ENCODE data around the gene F9. TPM values are rescaled to one million over a fixed set of nuclear protein-coding genes. Genes with fewer than 3 reads are reported as not detected.

The F9 gene
- total RNA-seq, 1 donor from 2014 or later: not detected

DNA sequence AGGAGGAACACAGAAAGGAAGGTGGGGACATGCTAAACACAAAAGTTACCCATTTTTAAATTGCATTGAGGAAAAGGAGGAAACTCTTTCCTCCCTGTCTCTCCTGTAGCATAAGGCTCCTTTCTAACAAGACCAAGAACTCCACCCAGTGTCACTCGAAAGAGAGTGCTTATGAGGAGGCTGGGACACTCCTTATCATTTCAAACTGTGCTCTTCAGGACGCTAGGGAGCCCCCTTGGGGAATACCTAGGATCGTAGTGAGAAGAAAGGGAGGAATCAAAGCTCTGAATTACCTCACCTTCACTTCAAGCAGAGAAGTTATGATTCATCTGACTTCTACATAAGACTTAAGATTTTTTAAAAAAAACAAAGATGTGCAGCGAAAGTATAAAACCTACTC, 65.5 kb downstream of the F9 start:
- DNase-seq (ENCODE audit: low read depth): no peak

DNA sequence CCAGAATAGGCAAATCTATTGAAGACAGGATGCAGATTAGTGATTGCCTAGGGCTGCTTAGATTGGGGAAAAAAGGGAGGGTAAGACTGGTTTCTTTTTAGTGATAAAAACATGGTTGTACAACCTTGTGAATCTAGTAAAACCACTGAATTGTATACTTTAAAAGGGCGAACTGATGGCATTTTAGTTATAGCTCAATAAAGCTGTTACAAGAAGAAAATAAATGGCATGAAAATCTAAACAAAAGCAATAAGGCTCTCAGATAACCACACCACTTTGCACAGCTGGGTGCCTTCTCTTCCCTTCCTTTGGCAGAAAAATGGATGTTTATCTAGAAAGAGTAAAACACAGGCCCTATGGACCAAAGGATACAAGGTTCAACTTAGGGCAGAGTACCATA, 69.6 kb downstream of the F9 start:
- no peak for DNase-seq (ENCODE audit: low read depth)

Other genes with a start within 250 kb of the F9 start
- gene MCF2, start 177.4 kb downstream of the F9 start, total RNA-seq: 0.10 and 0.91 TPM in 2 replicates